Ecto neural progenitor cell (in vitro differentiated cells): ENCODE data around the gene LHCGR.
"Not testable (repeated sequence)": the region's sequence is repeated elsewhere in the genome, so short reads cannot be mapped to it uniquely, and the experiment has no call there.

Experiments
- DNase-seq: peaks from one replicate; pipeline ENCODE4 v3.0.0-alpha.2; 2018; ENCODE audit warnings: low spot score

The LHCGR gene

GRCh38 chr2:48709096-48710034 lies 46.2 kb downstream of the LHCGR start:
- no peak for DNase-seq

GRCh38 chr2:48707466-48707865 lies 48.1 kb downstream of the LHCGR start:
- DNase-seq: no peak

- DNase-seq: not testable (repeated sequence)
Observed at GRCh38 chr2:48703621-48704020, 51.9 kb downstream of the LHCGR start.

- DNase-seq: no peak
Observed at GRCh38 chr2:48699348-48699930, 56.1 kb downstream of the LHCGR start.

GRCh38 chr2:48696881-48697280 lies 58.6 kb downstream of the LHCGR start:
- DNase-seq: no peak

GRCh38 chr2:48695991-48696390 lies 59.5 kb downstream of the LHCGR start:
- DNase-seq: no peak

GRCh38 chr2:48694149-48694548 lies 61.4 kb downstream of the LHCGR start:
- DNase-seq: no peak

GRCh38 chr2:48693645-48694044 lies 61.9 kb downstream of the LHCGR start:
- no peak for DNase-seq

- no peak for DNase-seq
Observed at GRCh38 chr2:48693066-48693465, 62.5 kb downstream of the LHCGR start.

- no peak for DNase-seq
Observed at GRCh38 chr2:48691935-48692691, 63.4 kb downstream of the LHCGR start.

GRCh38 chr2:48685126-48685525 lies 70.4 kb downstream of the LHCGR start:
- no peak for DNase-seq

- DNase-seq: no peak
Observed at GRCh38 chr2:48677450-48677849, 78.1 kb downstream of the LHCGR start.

GRCh38 chr2:48674933-48675332 lies 80.6 kb downstream of the LHCGR start:
- no peak for DNase-seq

GRCh38 chr2:48673581-48673980 lies 81.9 kb downstream of the LHCGR start:
- DNase-seq: no peak

GRCh38 chr2:48668992-48669391 lies 86.5 kb downstream of the LHCGR start:
- no peak for DNase-seq

GRCh38 chr2:48651158-48651790 lies 104.2 kb downstream of the LHCGR start:
- DNase-seq: no peak

- no peak for DNase-seq
Observed at GRCh38 chr2:48638261-48638660, 117.3 kb downstream of the LHCGR start.
